ENCODE data around the gene TNNC1. TPM values are rescaled to one million over a fixed set of nuclear protein-coding genes. Genes with fewer than 3 reads are reported as not detected.
A peak's percentile ranks its signal among the peaks of the same experiment; 100 is the strongest.

TNNC1 gene
- total RNA-seq, 1 donor from 2014 or later: not detected

DNA sequence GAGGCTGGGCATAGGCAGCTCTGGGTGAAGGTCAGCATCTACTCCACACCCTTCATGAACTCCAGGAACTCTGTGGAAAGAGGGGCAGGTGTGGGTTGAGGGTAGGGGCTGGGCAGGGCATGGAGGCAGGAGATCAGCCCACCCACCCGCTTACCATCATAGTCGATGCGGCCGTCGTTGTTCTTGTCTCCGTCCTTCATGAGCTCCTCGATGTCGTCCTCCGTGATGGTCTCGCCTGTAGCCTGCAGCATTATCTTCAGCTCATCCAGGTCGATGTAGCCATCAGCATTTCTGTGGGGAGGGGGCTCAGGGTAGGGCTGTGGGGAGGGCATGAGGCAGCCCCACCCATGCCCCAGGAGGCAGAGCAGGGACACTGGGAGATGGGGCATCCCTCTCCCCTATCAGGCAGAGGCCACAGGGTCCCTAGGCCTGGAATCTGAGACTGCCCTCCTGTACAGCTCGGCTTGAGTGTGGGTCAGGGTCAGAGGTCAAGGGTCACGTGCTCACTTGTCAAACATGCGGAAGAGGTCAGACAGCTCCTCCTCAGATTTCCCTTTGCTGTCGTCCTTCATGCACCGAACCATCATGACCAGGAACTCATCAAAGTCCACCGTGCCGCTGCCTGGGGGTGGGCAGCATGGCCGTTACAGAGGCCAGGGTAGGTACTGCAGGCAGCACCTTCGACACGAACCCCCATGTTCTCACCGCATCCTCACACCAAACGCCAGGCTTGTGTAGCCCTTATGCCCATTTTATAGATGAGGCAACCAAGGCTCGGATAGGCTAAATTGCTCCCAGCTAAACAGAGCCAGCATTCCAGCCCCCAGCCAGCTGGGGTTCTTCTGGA is 2.4 kb downstream of the TNNC1 start:
- Mint-ChIP-seq H3K36me3 (ENCODE audit: low read depth) (no peaks in the 10 kb centered on the region), H3K4me3 (peak overlapping the region; percentile 54), H3K9me3 (no peaks in the 10 kb centered on the region), H3K27me3 (ENCODE audit: low read depth) (no peaks in the 10 kb centered on the region), H3K4me1 (peaks cover 29% of the 10 kb centered on the region), H3K27ac (ENCODE audit: unreplicated experiment) (no peak overlapping the region)
- peak; percentile 45 for DNase-seq (ENCODE audit: low read depth, low spot score)
- TF ChIP-seq, protein P1, sequence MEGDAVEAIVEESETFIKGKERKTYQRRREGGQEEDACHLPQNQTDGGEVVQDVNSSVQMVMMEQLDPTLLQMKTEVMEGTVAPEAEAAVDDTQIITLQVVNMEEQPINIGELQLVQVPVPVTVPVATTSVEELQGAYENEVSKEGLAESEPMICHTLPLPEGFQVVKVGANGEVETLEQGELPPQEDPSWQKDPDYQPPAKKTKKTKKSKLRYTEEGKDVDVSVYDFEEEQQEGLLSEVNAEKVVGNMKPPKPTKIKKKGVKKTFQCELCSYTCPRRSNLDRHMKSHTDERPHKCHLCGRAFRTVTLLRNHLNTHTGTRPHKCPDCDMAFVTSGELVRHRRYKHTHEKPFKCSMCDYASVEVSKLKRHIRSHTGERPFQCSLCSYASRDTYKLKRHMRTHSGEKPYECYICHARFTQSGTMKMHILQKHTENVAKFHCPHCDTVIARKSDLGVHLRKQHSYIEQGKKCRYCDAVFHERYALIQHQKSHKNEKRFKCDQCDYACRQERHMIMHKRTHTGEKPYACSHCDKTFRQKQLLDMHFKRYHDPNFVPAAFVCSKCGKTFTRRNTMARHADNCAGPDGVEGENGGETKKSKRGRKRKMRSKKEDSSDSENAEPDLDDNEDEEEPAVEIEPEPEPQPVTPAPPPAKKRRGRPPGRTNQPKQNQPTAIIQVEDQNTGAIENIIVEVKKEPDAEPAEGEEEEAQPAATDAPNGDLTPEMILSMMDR (conservative IDR thresholded peaks at IDR 0.05): no peak

DNA sequence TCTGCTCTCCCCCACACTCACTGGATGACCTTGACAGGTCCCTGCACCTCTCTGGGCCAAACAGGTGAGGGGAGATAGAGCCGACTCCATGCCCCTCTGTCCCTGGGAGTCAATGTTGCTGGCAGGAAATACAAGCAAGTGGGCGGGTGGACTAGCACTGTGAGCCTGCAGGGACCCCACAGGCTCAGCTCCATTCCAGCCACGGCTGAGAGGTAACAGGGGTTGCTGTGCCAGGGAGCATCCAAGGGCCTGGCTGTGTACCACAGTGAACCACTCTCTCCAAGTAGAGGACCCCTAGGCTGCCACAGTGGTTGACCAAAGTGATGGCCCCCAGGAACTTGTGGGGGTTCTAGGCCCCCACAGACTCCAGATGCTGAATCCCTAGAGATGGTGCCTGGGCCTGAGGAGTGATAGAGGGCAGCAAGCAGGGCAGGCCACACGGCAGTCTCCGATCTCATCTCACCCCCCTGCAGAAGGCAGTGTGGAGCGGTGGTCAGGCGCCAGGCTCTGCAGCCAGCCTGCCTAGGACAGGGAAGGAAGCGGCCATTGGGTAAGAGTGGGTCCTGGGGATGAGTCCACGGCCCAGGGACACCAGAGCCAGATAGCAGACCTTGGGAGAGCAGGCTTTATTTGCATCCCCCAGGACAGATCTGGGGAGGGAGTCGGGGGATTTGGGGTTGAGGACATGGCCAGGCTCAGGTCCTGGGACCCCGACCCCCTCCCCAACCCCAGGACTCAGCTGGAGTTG is 3.2 kb downstream of the TNNC1 start:
- H3K9me3 Mint-ChIP-seq: no peaks in the 10 kb centered on the region
- TF ChIP-seq, protein P1 (conservative IDR thresholded peaks at IDR 0.05): no peak
- no peak overlapping the region for H3K4me3 Mint-ChIP-seq
- no peak for DNase-seq (ENCODE audit: low read depth, low spot score)
- no peaks in the 10 kb centered on the region for H3K36me3 Mint-ChIP-seq (ENCODE audit: low read depth)
- peaks cover 23% of the 10 kb centered on the region for H3K4me1 Mint-ChIP-seq
- H3K27me3 Mint-ChIP-seq (ENCODE audit: low read depth): no peaks in the 10 kb centered on the region
- H3K27ac Mint-ChIP-seq (ENCODE audit: unreplicated experiment): no peak overlapping the region

DNA sequence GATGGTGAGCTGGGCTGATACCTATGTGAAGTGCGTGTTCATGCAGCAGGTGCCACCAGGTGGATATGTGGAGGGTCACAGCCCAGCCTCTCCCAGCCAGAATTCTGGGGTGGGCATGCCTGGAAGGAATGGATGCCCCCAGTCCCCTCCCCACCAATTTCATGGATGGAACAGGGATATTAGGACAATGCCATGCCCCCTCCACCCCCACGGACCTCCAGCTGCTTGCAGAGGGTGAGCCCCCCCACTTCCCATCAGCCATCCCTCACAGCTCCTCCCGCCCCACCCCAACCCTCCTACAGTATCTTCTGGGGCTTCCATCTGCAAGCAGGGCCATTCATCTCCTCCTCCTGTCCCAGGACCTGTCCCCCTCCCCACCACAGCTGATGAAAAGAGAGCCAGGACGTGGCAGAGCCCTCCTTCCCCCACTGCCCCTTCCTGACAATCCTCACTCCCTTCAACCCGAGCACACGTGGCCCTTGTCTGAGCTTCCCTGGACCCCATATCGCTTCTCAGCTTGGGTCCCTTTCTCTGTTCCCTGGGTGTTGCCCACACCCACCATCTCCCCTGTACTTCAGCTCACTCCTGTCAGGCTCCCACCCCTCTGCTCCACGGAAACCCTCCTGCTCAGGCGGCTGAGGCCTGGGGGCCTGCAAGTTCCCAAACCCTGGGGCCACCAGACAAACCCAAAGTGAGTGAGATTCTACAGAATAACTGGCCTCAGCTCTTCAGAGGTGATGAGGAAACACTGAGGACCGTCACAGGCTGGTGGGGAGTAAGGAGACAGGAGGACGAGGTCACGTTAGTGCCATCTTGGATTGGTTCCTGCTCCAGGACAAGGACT is 6.1 kb downstream of the TNNC1 start:
- Mint-ChIP-seq H3K27ac (ENCODE audit: unreplicated experiment) (no peak overlapping the region), H3K36me3 (ENCODE audit: low read depth) (no peaks in the 10 kb centered on the region), H3K4me1 (peaks cover 15% of the 10 kb centered on the region), H3K4me3 (no peak overlapping the region), H3K9me3 (no peaks in the 10 kb centered on the region), H3K27me3 (ENCODE audit: low read depth) (no peaks in the 10 kb centered on the region)
- TF ChIP-seq, protein P1 (conservative IDR thresholded peaks at IDR 0.05): no peak
- no peak for DNase-seq (ENCODE audit: low read depth, low spot score)

DNA sequence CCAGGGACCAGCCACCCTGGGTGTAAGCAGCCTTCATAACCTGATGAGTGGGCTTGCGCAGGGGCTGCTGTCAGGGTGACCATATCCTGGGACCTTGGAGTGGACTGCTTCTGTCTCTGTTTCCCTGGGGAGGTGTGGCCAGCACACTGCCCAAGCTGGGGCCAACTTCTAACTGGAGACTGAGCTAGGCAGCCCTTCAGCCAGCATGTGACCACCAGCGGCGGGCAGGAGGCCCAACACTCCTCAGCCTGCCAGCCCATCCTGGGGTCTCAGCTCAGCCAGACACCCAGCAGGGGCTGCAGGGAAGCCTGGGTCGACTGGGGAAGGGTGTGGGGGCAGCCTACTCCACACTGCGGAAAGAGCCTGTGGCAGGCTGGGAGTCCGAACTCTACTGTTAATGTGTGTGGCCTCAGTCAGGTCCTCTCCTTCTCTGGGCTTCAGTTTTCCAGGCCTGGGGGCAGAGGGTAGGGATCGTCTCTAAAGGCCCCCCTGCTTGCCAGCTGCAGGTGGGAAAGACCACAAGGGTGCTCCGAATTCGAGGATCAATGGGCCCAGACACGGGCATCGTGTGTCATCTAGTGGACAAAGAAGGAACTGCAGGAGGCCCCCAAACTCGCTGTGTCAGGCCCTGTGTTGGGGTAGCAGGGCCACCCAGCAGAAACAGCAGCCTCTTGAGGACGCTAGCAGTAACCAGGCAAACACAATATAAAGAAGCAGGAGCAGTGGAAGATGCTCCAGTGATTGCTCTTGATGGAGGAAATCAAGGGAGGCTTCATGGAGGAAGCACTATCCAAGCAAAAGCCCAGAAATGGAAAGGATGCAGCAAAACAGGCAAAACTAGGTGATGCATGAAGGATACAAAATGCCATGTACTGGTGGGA is 7.0 kb downstream of the TNNC1 start:
- TF ChIP-seq, protein P1 (conservative IDR thresholded peaks at IDR 0.05): peak; percentile 97
- peak overlapping the region; percentile 50 for H3K4me3 Mint-ChIP-seq
- no peaks in the 10 kb centered on the region for H3K27me3 Mint-ChIP-seq (ENCODE audit: low read depth)
- DNase-seq (ENCODE audit: low read depth, low spot score): peak; percentile 86
- H3K9me3 Mint-ChIP-seq: no peaks in the 10 kb centered on the region
- H3K27ac Mint-ChIP-seq (ENCODE audit: unreplicated experiment): no peak overlapping the region
- H3K36me3 Mint-ChIP-seq (ENCODE audit: low read depth): no peaks in the 10 kb centered on the region
- H3K4me1 Mint-ChIP-seq: peaks cover 19% of the 10 kb centered on the region

Measured in neural crest cell (in vitro differentiated cells).